ENCODE measurements around the gene BARX2.

BARX2 gene

GRCh38 chr11:129443276-129443675 lies 67.6 kb downstream of the BARX2 start:
- DNase-seq: no peak

- no peak for DNase-seq
Observed at GRCh38 chr11:129444274-129444673, 68.6 kb downstream of the BARX2 start.

- no peak for DNase-seq
Observed at GRCh38 chr11:129445226-129445625, 69.6 kb downstream of the BARX2 start.

GRCh38 chr11:129446572-129446971 lies 70.9 kb downstream of the BARX2 start:
- no peak for DNase-seq

- no peak for DNase-seq
Observed at GRCh38 chr11:129447654-129448239, 72.1 kb downstream of the BARX2 start.

GRCh38 chr11:129451524-129451923 lies 75.9 kb downstream of the BARX2 start:
- no peak for DNase-seq

GRCh38 chr11:129453293-129453721 lies 77.7 kb downstream of the BARX2 start:
- DNase-seq: no peak

- no peak for DNase-seq
Observed at GRCh38 chr11:129455101-129455500, 79.5 kb downstream of the BARX2 start.

- no peak for DNase-seq
Observed at GRCh38 chr11:129455756-129456655, 80.4 kb downstream of the BARX2 start.

- DNase-seq: no peak
Observed at GRCh38 chr11:129457321-129457720, 81.7 kb downstream of the BARX2 start.

GRCh38 chr11:129458278-129458677 lies 82.6 kb downstream of the BARX2 start:
- no peak for DNase-seq

- DNase-seq: peak; percentile 53
Observed at GRCh38 chr11:129458756-129459535, 83.3 kb downstream of the BARX2 start.

GRCh38 chr11:129460714-129461113 lies 85.1 kb downstream of the BARX2 start:
- peak; percentile 21 for DNase-seq

- DNase-seq: no peak
Observed at GRCh38 chr11:129484068-129484467, 108.4 kb downstream of the BARX2 start.

- no peak for DNase-seq
Observed at GRCh38 chr11:129489249-129489648, 113.6 kb downstream of the BARX2 start.

- no peak for DNase-seq
Observed at GRCh38 chr11:129490004-129490403, 114.4 kb downstream of the BARX2 start.

- DNase-seq: no peak
Observed at GRCh38 chr11:129493746-129494145, 118.1 kb downstream of the BARX2 start.

Measured in SHP77 treated with DMSO at 0.1 percent for 48 hours (cell line).